ENCODE results near the gene BRWD1. TPM values are rescaled to one million over a fixed set of nuclear protein-coding genes. Genes with fewer than 3 reads are reported as not detected.
"Not testable (repeated sequence)": the region's sequence is repeated elsewhere in the genome, so short reads cannot be mapped to it uniquely, and the experiment has no call there.

Gene BRWD1
- total RNA-seq, 1 donor from 2014 or later, result 71.6 TPM

DNA sequence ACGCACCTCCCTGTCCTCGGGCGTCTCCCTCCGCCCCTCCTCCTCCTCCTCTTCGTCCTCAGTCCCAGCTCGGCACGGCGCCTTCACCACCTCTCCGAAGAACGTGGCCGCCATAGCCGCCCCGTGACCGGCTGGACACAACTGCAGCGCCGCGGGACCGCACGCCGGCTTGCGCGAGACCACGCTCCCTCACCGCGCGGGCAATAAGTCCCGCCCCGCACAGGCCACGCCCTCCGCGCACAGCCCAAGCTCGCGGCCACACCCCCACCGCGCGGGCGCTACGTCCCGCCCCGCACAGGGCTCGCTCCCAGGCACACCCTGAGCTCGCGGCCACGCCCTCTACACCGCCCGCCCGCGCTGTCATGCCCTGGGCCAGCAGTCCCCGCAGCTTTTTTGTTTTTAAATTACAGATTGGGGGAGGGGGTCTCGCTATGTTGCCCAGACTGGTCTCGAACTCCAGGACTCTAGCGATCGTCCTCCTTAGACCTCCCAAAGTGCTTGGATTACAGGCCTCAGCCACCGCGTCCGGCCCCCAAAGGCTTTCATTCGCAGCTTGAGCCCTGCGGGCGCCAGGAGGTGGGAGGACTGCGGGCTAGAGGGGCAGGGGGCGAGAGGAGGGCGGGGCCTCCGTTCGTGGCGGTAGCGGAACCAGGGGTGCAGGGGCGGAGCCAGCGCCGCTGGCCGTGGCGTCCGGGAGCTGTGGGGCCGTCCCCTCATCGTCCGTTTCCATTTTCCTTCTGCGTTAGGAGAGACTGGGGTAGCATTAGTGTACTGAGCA, 130.0 kb downstream of the BRWD1 start, which contains the start of gene PSMG1:
PSMG1 (minus strand) TSS at position 180 of the 778 bp plus-strand sequence; CDS start at position 114, 66 bp downstream.
- DNase-seq (ENCODE audit: low spot score) (peak; percentile 96), ATAC-seq (peak; percentile 97)
- intact Hi-C loops (cut with DNase I), result loop anchor here (10.0 kb wide), 1 partner anchor 201 kb away; a partner anchor contains a TSS

DNA sequence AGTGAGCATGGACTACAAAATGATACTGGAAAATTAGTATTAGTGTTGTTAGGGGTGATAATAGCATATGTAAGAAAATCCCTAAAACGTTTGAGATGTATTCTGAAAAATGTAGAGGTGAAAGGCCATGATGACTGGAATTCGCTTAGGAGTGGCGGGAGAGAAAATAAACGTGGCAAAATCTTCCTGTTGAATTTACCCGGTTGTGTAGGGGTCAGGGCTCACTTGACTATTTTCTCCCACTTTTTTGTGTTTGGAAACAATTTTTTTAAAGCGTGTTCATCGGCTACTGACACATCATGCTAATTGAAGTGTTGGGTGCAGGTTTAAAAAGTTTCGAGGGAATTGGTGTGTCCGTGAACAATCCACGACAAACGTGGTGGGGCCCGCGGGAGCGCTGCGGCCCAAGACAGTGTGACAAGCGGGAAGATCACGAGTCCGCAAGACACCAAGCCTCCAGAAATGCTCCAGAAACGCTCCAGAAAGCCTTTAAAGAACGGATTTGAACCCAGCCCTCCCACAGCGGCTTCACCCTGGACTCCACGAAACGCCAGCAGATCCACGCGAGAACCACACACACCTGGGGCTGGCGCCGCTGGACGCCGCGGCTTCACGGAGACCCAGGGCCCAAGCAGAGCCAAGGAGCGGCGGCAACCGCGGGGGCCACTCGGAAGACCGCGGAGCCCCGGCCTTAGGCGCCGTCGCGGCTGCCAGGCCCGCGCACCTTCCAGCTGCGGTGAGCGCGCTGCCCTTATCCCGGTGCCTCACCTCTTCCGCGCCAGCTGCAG, 130.8 kb downstream of the BRWD1 start:
- ATAC-seq (peak; percentile 1), DNase-seq (ENCODE audit: low spot score) (no peak)
- intact Hi-C loops (cut with DNase I), result loop anchor here (10.0 kb wide), 1 partner anchor 202 kb away; a partner anchor contains a TSS

DNA sequence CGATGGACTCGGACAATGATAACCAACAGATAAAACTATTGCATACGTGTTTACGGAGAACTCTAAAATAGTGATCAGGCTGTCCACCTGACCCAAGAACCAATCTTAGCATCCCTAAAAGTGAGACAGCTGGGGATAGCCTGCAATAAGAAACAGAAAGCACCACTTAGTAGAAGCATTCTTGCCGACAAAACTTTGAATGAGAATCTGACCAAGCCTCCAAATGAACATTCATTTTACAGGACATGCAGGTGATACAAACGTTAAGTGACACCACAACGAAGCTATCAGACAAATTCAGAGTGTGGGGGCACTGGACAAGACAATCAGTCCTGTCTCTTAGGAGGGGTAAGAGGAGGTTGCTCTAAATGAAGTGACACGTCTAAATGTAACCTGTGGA, 131.4 kb downstream of the BRWD1 start:
- intact Hi-C loops (cut with DNase I), result loop anchor here (10.0 kb wide), 1 partner anchor 203 kb away; a partner anchor contains a TSS
- DNase-seq (ENCODE audit: low spot score) (no peak), ATAC-seq (no peak)

DNA sequence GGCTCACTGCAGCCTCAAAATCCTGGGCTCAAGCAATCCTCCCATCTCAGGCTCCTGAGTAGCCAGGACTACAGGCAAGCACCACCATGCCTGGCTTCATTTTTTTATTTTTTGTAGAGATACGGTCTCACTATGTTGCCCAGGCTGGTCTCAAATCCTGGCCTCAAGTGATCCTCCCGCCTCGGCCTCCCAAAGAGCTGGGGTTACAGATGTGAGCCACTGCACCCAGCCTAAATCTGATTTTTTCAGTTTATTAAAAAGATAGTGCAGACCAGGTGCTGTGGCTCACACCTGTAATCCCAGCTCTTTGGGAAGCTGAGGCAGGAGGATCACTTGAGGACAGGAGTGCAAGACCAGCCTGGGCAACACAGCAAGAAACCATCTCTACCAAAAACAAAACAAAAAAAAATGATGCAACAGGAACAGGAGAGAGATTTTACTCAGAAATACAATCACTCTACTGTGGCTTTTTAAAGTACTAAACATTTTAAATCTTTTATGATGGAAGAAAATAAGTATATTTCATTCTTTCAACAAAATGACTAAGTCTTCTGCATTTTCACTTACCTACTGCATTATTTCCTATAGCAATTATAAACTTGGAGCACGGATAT, 132.1 kb downstream of the BRWD1 start:
- DNase-seq (ENCODE audit: low spot score) (no peak), ATAC-seq (no peak)
- intact Hi-C loops (cut with DNase I), result loop anchor here (10.0 kb wide), 1 partner anchor 203 kb away; a partner anchor contains a TSS

DNA sequence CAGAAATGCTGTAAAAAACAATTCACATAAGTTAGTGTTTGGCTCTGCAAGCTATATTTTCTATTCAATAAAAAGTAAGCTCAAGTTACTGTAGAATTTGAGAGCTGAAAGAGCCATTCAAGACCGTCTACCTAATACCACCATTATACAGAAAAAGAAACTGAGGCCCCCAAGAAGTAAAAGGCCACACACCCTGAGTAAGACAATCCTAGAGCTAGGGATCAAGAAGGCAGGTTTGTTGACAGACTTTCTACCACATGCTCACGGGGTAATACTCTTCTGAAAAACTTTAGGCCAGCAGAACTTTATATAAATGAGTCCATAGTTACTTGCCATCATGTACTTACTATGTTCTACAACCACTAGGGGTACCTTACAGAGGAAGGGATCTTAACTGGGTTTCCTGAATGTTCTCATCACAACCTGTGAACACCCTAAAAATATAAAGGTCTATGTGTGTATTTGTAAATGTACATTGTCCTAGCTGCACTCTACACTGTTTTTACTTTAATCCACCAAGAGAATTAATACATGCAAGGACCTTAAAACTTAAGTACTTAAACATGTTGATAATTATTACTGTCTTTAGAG, 132.9 kb downstream of the BRWD1 start:
- DNase-seq (ENCODE audit: low spot score), result no peak
- no peak for ATAC-seq
- intact Hi-C loops (cut with DNase I), result loop anchor here (10.0 kb wide), 1 partner anchor 204 kb away; a partner anchor contains a TSS

DNA sequence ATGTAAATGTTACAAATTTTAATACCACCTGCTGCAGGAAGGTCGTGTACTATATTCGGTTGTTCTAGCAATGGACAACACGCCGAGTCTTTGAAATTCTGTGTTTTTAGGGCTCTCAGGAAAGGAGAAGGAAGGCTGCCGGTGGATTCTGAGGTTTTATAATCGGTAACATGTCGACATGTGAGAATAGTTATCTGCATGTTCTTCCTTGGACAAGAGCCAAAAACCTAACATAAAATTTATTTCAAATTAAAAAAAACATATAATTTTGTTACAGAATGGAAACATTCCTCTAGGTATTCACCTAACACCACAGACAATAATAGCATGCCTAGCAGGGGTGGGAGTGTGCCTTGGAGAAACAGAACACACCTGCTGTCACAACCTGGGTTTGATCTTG, 135.0 kb downstream of the BRWD1 start:
- DNase-seq (ENCODE audit: low spot score), result no peak
- ATAC-seq, result no peak
- intact Hi-C loops (cut with DNase I), result no loop called here

DNA sequence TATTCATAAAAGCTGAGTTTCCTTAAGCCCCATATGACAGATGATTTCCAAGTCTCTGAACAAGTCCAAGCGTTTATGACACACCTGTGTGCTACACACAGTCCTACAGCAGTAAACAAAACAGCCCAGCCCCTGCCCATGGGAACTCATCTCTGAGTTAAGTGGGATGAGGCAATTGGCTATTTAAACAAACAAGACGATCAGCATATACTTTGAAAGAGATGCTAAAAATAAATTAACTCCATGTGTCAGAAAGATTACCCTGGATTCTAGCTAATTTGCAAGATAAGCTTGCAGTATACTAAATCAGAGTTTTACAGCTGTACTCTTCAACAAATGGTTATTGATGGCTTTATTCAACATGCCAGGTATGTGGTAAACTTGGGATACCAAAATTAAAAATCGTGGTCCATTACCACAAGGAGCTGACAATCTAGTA, 137.1 kb downstream of the BRWD1 start:
- no peak for ATAC-seq
- intact Hi-C loops (cut with DNase I), result no loop called here
- no peak for DNase-seq (ENCODE audit: low spot score)

DNA sequence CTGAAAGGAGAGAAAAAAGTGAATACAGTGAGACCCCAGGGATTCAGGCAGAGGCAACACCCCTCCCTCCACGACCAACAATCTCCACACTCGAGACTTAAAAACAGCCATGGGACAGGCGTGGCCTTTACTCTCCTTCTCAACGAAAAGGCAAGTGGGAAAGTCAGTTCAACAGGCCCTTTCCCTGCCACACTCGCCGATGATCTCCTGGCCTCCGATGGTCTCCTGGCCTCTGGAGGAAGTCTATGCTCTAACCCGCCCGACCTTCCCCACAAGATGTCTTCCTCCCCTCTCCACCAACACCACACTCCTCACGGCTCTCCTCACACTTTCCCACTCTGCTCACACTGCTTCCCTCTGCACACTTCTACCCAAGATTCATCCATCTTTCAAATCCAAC, 137.8 kb downstream of the BRWD1 start:
- peak; percentile 44 for ATAC-seq
- DNase-seq (ENCODE audit: low spot score), result no peak
- intact Hi-C loops (cut with DNase I), result no loop called here

DNA sequence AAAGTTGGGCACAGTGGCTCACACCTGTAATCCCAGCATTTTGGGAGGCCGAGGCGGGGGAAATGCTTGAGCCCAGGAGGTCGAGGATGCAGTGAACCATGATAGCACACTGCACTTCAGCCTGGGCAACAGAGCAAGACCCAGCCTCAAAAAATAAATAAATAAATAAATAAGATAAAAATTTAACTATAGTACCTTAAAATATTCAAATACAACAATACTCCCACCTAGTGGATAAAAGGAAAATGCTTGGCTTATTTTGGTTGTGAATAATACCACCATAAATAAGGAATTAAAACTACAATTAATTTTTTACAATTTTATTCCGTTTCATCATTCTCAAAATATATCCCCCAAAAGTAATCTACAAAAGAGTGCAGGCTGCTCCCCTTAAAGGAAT, 138.3 kb downstream of the BRWD1 start:
- DNase-seq (ENCODE audit: low spot score) (no peak), ATAC-seq (no peak)
- intact Hi-C loops (cut with DNase I), result no loop called here

DNA sequence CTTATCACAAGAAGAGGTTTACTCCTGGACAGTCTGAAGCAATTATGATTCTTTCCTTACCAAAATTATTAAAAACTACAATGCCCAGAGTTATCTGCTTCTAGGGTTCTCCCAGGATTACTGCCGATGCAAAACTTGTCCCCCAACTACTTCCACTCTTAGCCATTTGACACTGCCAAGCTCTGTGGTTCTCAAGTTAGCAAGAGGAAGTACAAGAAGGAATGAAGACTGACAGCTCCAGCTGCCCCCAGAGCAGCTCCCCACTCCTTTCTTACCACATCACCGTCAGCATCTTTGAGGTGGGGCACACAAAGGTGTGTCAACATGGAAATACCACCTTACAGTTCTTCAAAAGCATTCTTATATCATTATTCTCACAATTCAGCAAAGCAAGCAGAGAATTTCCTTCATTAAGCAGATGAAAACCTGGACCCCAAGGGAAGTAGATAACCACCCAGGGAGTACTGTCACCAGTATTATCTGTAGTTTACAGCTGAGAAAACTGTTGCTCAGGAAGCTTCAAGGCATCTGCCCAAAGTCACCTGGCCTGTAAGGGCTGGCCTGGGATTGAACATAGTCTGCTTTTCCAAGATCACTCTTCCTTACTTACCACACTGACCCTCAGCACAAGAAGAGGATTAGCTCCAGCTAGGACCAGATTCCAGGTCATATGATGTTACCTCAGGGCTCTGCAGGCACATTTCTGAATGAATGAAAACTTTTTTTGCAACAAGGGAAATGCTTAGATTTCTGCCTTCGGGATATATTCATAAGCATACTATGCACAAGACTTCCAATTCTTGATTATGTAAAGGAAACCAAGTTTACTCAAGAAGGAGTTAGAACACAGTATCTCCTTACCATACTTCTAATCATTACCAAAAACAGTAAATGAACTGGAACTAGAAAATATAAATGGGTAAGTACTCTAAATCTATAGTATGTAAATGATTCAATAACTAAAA, 139.4 kb downstream of the BRWD1 start:
- ATAC-seq (no peak), DNase-seq (ENCODE audit: low spot score) (no peak)
- intact Hi-C loops (cut with DNase I), result no loop called here

DNA sequence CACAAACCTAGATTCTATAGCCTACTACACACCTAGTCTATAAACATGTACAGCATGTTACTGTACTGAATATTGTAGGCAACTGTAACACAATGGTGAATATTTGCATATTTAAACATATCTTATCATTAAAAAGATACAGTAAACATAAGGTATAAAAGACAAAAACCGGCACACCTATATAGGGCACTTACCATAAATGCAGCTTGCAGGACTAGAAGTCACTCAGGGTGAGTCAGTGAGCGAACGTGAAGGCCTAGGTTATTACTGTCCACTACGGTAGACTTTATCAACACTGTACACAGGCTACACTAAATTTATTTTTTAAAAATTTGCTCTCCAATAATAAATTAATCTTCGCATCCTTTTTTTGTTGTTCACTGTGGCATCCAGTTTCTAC, 143.5 kb downstream of the BRWD1 start:
- DNase-seq (ENCODE audit: low spot score) (no peak), ATAC-seq (no peak)
- intact Hi-C loops (cut with DNase I), result no loop called here

DNA sequence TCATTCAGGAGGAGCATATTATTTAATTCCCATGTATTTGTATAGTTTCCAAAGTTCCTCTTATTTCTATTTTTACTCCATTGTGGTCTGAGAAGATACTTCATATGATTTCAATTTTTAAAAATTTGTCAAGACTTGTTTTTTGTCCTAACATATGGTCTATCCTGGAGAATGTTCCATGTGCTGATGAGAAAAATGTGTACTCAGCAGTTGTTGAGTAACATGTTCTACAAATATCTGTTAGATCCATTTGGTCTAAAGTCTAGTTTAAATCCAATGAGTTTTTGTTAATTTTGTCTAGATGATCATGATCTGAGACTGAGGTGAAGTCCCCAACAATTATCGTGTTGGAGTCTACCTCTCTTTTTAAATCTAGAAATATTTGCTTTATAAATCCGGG, 144.6 kb downstream of the BRWD1 start:
- DNase-seq (ENCODE audit: low spot score) (no peak), ATAC-seq (no peak)
- intact Hi-C loops (cut with DNase I), result no loop called here

DNA sequence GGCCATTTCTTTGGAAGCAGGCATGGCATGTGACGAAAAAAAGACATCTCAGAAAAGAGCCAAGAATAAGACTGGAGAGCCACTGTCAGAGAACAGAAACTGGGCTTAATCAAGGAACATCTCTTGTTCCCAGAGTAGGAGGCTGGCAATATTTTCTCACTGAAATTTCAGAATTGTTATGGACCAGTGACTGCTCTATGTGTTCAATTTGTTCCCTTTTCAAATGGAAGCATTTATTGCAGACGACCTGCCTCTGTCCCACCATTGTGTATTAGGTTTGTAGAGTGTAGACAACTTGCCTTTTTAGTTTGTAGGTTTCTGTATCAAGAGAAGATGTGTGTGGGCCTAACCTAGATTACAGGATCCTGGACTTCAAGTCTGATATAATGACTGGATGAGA, 148.9 kb downstream of the BRWD1 start:
- ATAC-seq (no peak), DNase-seq (ENCODE audit: low spot score) (no peak)
- intact Hi-C loops (cut with DNase I), result no loop called here

DNA sequence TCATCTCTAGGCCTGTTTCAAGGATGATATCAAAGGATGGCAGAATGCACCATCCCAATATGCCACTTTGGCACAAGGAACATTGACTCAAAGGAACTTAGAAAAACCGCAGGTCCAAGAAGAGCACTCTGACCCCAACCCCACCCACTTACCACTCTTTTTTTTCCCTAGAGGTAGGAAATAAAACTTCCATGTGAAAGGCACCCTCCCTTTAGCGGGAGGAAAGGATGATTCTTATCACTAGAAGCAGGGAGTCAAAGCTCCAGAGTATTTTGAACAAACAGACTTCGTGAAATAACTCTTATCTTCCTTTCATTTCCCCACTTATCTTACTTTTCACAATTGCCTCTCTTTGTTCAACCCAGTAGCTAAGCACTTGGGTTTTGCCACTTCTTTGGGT, 152.4 kb downstream of the BRWD1 start:
- intact Hi-C loops (cut with DNase I), result no loop called here
- ATAC-seq, result no peak

DNA sequence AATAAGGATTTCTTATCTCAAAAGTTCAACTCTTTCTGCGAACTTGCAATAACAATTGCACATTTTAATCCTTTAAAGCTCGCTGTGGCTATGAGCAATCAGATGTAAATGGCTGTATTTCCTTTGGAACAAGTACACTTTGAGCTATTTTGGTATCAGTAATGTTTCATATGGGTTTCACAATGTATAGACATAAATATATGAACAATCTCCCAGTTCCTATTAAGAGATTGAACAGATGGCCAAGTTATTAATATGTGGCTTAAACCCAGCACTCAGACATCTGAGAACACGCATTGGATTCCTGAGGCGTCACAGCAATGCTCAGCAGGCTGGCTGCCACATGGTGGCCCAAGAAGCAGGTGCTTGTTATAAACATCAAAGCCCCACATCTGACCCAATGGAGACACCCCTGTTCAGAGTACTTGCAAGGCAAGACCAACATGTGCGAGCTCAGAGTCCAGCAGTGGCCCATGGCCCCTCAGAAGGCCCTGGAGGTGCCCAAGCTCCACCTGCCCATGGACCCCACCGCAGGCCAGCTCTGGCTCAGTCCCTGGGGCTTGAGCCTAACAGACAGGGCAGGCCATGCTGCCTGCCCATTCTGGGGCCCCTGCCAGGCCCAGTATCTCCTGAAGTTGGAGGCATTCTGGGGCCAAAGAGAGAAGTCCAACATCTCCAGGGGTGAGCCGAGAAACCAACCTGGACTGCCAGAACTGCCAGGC, 153.9 kb downstream of the BRWD1 start:
- DNase-seq (ENCODE audit: low spot score), result no peak
- intact Hi-C loops (cut with DNase I), result no loop called here

More for the DNA sequence above, 152.4 kb downstream of the BRWD1 start:
- DNase-seq (ENCODE audit: low spot score), result no peak

DNA sequence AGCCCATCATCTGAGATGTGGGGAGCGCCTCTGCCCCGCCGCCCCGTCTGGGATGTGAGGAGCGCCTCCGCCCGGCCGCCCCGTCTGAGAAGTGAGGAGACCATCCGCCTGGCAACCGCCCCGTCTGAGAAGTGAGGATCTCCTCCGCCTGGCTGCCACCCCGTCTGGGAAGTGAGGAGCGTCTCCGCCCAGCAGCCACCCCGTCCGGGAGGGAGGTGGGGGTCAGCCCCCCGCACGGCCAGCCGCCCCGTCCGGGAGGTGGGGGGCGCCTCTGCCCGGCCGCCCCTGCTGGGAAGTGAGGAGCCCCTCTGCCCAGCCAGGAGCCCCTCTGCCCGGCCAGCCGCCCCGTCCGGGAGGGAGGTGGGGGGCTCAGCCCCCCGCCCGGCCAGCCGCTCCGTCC, 156.2 kb downstream of the BRWD1 start:
- ATAC-seq; intact Hi-C loops (cut with DNase I); DNase-seq (ENCODE audit: low spot score): not testable (repeated sequence)

More for the DNA sequence above, 153.9 kb downstream of the BRWD1 start:
- ATAC-seq, result no peak

DNA sequence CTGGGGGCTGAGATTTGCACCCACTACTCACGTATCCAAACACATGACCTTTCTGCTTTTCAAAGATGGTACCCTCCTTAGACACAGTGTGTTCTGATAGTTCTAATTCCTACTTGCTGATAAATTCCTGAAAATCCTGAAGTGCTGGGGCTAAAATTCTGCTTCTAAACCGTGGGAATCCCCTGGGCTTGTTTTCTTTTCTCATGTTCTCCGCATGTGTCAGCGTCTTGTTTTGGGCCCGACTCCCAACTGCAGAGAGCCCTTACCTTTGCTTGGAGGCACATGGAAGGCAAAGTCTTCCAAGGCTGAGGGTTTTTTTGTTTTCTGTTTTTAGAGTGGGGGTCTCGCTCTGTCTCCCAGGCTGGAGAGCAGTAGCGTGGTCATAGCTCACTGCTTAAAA, 157.4 kb downstream of the BRWD1 start:
- ATAC-seq (no peak), DNase-seq (ENCODE audit: low spot score) (no peak)
- intact Hi-C loops (cut with DNase I), result no loop called here
